Transverse colon (tissue), 4 donors: ENCODE data around the gene CXCL17. TPM values are rescaled to one million over a fixed set of nuclear protein-coding genes. Genes with fewer than 3 reads are reported as not detected.

Experiments
- DNase-seq: peaks from one replicate; pipeline ENCODE4 v3.0.0-alpha.2; 2019
- H3K27ac ChIP-seq, 4 donors: fragments of 200-600 bp; sonication (generic); 2 replicates each; pipeline ENCODE4 v1.5.1; 2016 to 2018; ENCODE audit warnings: inconsistent platforms in 4 of 4
- H3K27me3 ChIP-seq: fragments of 200-600 bp; sonication (generic); 2 replicates; pipeline ENCODE4 v1.5.1; 2017; ENCODE audit warnings: inconsistent platforms
- H3K36me3 ChIP-seq, 4 donors: fragments of 200-600 bp; sonication (generic); 2 replicates each; pipeline ENCODE4 v1.5.1; 2017 to 2019; ENCODE audit warnings: inconsistent platforms in 4 of 4
- H3K4me1 ChIP-seq, 4 donors: fragments of 200-600 bp; sonication (generic); 2 replicates each; pipeline ENCODE4 v1.5.1; 2017 to 2020; ENCODE audit warnings: inconsistent platforms in 4 of 4
- H3K4me3 ChIP-seq, 4 donors: fragments of 200-600 bp; sonication (generic); 1 replicate in 1 of 4; 2 replicates in 3 of 4; pipeline versions ENCODE4 v1.5.1 to v1.6.1; 2017 to 2019; ENCODE audit warnings: inconsistent platforms in 4 of 4
- H3K9me3 ChIP-seq, 2 donors: fragments of 200-600 bp; sonication (generic); 2 replicates each; pipeline ENCODE4 v1.5.1; 2017 to 2019; ENCODE audit warnings: inconsistent platforms in 2 of 2
- EP300 ChIP-seq: sonication (generic); formaldehyde crosslinking; IDR thresholded peaks from one replicate; pipeline ENCODE4 v1.6.1; 2017; ENCODE audit warnings: antibody characterized with exemption, low read depth
- POLR2A ChIP-seq: fragments of 450-650 bp; IDR thresholded peaks from one replicate; pipeline ENCODE4 v1.6.1; 2016; ENCODE audit warnings: antibody characterized with exemption, mild to moderate bottlenecking, moderate library complexity
- POLR2AphosphoS5 ChIP-seq, 3 donors: sonication (generic); formaldehyde crosslinking; IDR thresholded peaks; one replicate each; pipeline ENCODE4 v1.6.1; 2016; ENCODE audit warnings: antibody characterized with exemption in 3 of 3
- WGBS, 2 donors: methylation state at CpG; one replicate each; pipeline ENCODE4 v1.1.5; 2018; ENCODE audit warnings: low coverage in 1 of 2; 5-methylcytosine and 5-hydroxymethylcytosine counted together
- in situ Hi-C, 4 donors: fragments of 200-750 bp; cut with MboI; loops; one replicate each; pipeline versions ENCODE4 v1.15.0 to v1.15.1; 2017; ENCODE audit warnings: low sequenced_read_pairs in 3 of 4, low pct_ligation_motif_present in 1 of 4, low pct_unique_long_range_greater_than_20kb in 1 of 4
- intact Hi-C: fragments of 100-400 bp; cut with DNase I; formaldehyde crosslinking; loops from one replicate; pipeline ENCODE4 v1.15.1; 2023; ENCODE audit warnings: low total_unique reads
- total RNA-seq, 4 donors: library from RNA; depleted of rRNA; stranded (reverse); fragments of >200 nt; gene quantifications; one replicate each; pipeline ENCODE4 v1.1.0, GENCODE V29; 2016
- TF ChIP-seq, protein P1 (sequence below), 5 experiments: fragments of 200-600 bp in 3 of 5; fragments of 450-650 bp in 2 of 5; sonication (generic) in 3 of 5; IDR thresholded peaks; 1 replicate in 2 of 5; 2 replicates in 3 of 5; pipeline ENCODE4 v1.5.1; 2016 to 2017; ENCODE audit warnings: antibody characterized with exemption in 5 of 5, inconsistent platforms in 3 of 5, mild to moderate bottlenecking in 2 of 5, moderate library complexity in 1 of 5

The CXCL17 gene
- total RNA-seq, 4 donors from 2014 or later, result not detected

DNA sequence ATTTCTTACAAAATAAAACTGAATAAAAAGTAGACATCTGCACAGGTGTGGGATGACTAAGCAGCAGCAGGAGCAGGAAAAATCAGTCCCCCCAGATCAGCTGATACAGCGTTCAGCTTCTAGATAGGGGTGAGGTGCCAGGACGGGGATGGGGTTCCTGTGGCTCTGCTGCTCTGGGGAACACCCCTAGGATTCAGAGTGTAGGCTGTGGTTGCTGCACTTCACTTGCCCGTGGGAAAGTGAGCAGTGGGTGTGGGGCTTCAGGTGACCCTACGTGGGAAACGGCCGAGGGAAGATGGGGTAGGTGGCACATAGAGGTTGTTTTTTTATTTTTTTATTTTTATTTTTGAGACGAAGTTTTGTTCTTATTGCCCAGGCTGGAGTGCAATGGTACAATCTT, 3.2 kb upstream of the CXCL17 start:
- H3K4me1 ChIP-seq, result peaks cover 0 to 36% (median 8%) of the 10 kb centered on the region in 4 donors
- DNase-seq, result no peak
- no peak overlapping the region for H3K4me3 ChIP-seq
- no peak for TF ChIP-seq EP300
- no peak for TF ChIP-seq POLR2AphosphoS5 (IDR thresholded peaks at IDR 0.05)
- TF ChIP-seq, protein P1, sequence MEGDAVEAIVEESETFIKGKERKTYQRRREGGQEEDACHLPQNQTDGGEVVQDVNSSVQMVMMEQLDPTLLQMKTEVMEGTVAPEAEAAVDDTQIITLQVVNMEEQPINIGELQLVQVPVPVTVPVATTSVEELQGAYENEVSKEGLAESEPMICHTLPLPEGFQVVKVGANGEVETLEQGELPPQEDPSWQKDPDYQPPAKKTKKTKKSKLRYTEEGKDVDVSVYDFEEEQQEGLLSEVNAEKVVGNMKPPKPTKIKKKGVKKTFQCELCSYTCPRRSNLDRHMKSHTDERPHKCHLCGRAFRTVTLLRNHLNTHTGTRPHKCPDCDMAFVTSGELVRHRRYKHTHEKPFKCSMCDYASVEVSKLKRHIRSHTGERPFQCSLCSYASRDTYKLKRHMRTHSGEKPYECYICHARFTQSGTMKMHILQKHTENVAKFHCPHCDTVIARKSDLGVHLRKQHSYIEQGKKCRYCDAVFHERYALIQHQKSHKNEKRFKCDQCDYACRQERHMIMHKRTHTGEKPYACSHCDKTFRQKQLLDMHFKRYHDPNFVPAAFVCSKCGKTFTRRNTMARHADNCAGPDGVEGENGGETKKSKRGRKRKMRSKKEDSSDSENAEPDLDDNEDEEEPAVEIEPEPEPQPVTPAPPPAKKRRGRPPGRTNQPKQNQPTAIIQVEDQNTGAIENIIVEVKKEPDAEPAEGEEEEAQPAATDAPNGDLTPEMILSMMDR (IDR thresholded peaks at IDR 0.05), result no peak
- no peak for TF ChIP-seq POLR2A
- no peak overlapping the region for H3K27ac ChIP-seq
- no peaks in the 10 kb centered on the region for H3K27me3 ChIP-seq
- H3K36me3 ChIP-seq, result no peaks in the 10 kb centered on the region
- in situ Hi-C loops (no loop called here), intact Hi-C loops (no loop called here)
- WGBS, 2 donors, result 60 to 88% methylated on average over 1 to 7 of the region's 7 CpGs
- no peaks in the 10 kb centered on the region for H3K9me3 ChIP-seq

GRCh38 chr19:42443944-42444398, 1.2 kb upstream of the CXCL17 start:
- in situ Hi-C loops, result no loop called here

GRCh38 chr19:42441049-42441445, 1.7 kb downstream of the CXCL17 start:
- in situ Hi-C loops (no loop called here), intact Hi-C loops (loop anchor here (5.0 kb wide), 1 partner anchor 1144 kb away; no protein-coding TSS in a partner anchor)
- H3K27ac ChIP-seq, result no peak overlapping the region

More at GRCh38 chr19:42443944-42444398, 1.2 kb upstream of the CXCL17 start:
- TF ChIP-seq EP300 (no peak), POLR2AphosphoS5 (IDR thresholded peaks at IDR 0.05) (no peak), POLR2A (no peak)
- TF ChIP-seq, protein P1 (IDR thresholded peaks at IDR 0.05), result no peak
- H3K36me3 ChIP-seq, result no peaks in the 10 kb centered on the region
- no peak for DNase-seq
- H3K27ac ChIP-seq, result peak overlapping the region in 2 of 4 donors; percentile 16 to 31
- H3K9me3 ChIP-seq, result no peaks in the 10 kb centered on the region
- H3K4me1 ChIP-seq, result peaks cover 0 to 27% (median 6%) of the 10 kb centered on the region in 4 donors
- intact Hi-C loops, result loop anchor here (5.0 kb wide), 1 partner anchor 1147 kb away; no protein-coding TSS in a partner anchor
- H3K4me3 ChIP-seq, result no peak overlapping the region
- no peaks in the 10 kb centered on the region for H3K27me3 ChIP-seq
- WGBS, 2 donors, result 55 to 59% methylated on average over 4 of the region's 4 CpGs

GRCh38 chr19:42440357-42441048, 2.2 kb downstream of the CXCL17 start:
- H3K4me1 ChIP-seq, result peaks cover 0 to 21% (median 6%) of the 10 kb centered on the region in 4 donors
- H3K27me3 ChIP-seq, result no peaks in the 10 kb centered on the region
- H3K36me3 ChIP-seq, result no peaks in the 10 kb centered on the region
- TF ChIP-seq, protein P1 (IDR thresholded peaks at IDR 0.05), result peak; percentile 82 to 95 (median 91)
- TF ChIP-seq POLR2A, result no peak
- no peaks in the 10 kb centered on the region for H3K9me3 ChIP-seq
- H3K27ac ChIP-seq, result no peak overlapping the region
- DNase-seq, result peak; percentile 84
- in situ Hi-C loops (no loop called here), intact Hi-C loops (loop anchor here (5.0 kb wide), 1 partner anchor 1143 kb away; no protein-coding TSS in a partner anchor)
- H3K4me3 ChIP-seq, result no peak overlapping the region
- 27 to 36% methylated on average over 4 to 16 of the region's 16 CpGs for WGBS, 2 donors

More at GRCh38 chr19:42441049-42441445, 1.7 kb downstream of the CXCL17 start:
- H3K4me1 ChIP-seq, result peaks cover 0 to 21% (median 6%) of the 10 kb centered on the region in 4 donors
- H3K4me3 ChIP-seq, result no peak overlapping the region
- H3K9me3 ChIP-seq, result no peaks in the 10 kb centered on the region
- TF ChIP-seq EP300 (no peak), POLR2AphosphoS5 (IDR thresholded peaks at IDR 0.05) (no peak), POLR2A (no peak)
- TF ChIP-seq, protein P1 (IDR thresholded peaks at IDR 0.05), result no peak
- no peak for DNase-seq
- no peaks in the 10 kb centered on the region for H3K36me3 ChIP-seq
- 46 to 56% methylated on average over 2 of the region's 2 CpGs for WGBS, 2 donors
- no peaks in the 10 kb centered on the region for H3K27me3 ChIP-seq
